Measurements from ENCODE around the gene LIME1.

Gene LIME1

GRCh38 chr20:63751471-63752271 lies 15.2 kb downstream of the LIME1 start:
- TF ChIP-seq CTCF (IDR thresholded peaks at IDR 0.05; ENCODE audit: borderline replicate concordance, control extremely low read depth, extremely low read depth, insufficient read depth, missing control alignments), result no peak
- DNase-seq (ENCODE audit: low spot score), result no peak
- in situ Hi-C loops (cut with MboI; ENCODE audit: low sequenced_read_pairs, unreplicated experiment), result no loop called here

GRCh38 chr20:63752411-63753101 lies 16.1 kb downstream of the LIME1 start:
- DNase-seq (ENCODE audit: low spot score), result no peak
- in situ Hi-C loops (cut with MboI; ENCODE audit: low sequenced_read_pairs, unreplicated experiment), result no loop called here
- TF ChIP-seq CTCF (IDR thresholded peaks at IDR 0.05; ENCODE audit: borderline replicate concordance, control extremely low read depth, extremely low read depth, insufficient read depth, missing control alignments), result no peak

- no peak for DNase-seq (ENCODE audit: low spot score)
- in situ Hi-C loops (cut with MboI; ENCODE audit: low sequenced_read_pairs, unreplicated experiment), result no loop called here
- no peak for TF ChIP-seq CTCF (IDR thresholded peaks at IDR 0.05; ENCODE audit: borderline replicate concordance, control extremely low read depth, extremely low read depth, insufficient read depth, missing control alignments)
Measured at GRCh38 chr20:63753381-63753780, 16.9 kb downstream of the LIME1 start.

- no peak for TF ChIP-seq CTCF (IDR thresholded peaks at IDR 0.05; ENCODE audit: borderline replicate concordance, control extremely low read depth, extremely low read depth, insufficient read depth, missing control alignments)
- DNase-seq (ENCODE audit: low spot score), result no peak
- in situ Hi-C loops (cut with MboI; ENCODE audit: low sequenced_read_pairs, unreplicated experiment), result no loop called here
Measured at GRCh38 chr20:63754008-63754407, 17.5 kb downstream of the LIME1 start.

- TF ChIP-seq CTCF (IDR thresholded peaks at IDR 0.05; ENCODE audit: borderline replicate concordance, control extremely low read depth, extremely low read depth, insufficient read depth, missing control alignments), result no peak
- no peak for DNase-seq (ENCODE audit: low spot score)
- in situ Hi-C loops (cut with MboI; ENCODE audit: low sequenced_read_pairs, unreplicated experiment), result no loop called here
Measured at GRCh38 chr20:63755933-63756647, 19.6 kb downstream of the LIME1 start.

- TF ChIP-seq CTCF (IDR thresholded peaks at IDR 0.05; ENCODE audit: borderline replicate concordance, control extremely low read depth, extremely low read depth, insufficient read depth, missing control alignments), result no peak
- in situ Hi-C loops (cut with MboI; ENCODE audit: low sequenced_read_pairs, unreplicated experiment), result no loop called here
- DNase-seq (ENCODE audit: low spot score), result no peak
Measured at GRCh38 chr20:63756648-63756991, 20.2 kb downstream of the LIME1 start.

Measured in GM13976 (cell line).